ENCODE results near the gene FER. TPM values are rescaled to one million over a fixed set of nuclear protein-coding genes. Genes with fewer than 3 reads are reported as not detected.

Gene FER
- polyA plus RNA-seq, 1 of the 3 experiments (the other 2 are of a cell fraction), result 1.8 TPM

DNA sequence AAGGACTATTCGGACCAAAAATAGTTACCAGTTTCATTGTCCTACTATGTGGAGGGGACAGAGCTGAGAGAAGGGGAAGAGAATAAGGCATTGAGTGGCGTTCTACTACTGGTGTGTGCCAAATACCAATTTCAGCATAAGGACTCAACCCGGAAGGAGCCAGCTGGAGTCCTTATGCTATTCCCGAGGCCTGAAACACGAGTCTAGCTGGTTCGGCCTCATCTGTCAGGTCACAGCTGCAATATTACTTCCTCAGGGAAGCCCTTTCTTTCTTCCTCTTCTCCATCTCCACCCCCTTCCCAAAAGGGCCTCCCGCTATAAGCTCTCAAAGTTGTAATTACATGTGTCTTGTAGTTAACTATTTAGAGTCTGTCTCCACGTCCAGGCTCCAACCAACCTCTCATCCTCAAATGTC lies 20.5 kb upstream of the FER start:
- TF ChIP-seq, protein P1, sequence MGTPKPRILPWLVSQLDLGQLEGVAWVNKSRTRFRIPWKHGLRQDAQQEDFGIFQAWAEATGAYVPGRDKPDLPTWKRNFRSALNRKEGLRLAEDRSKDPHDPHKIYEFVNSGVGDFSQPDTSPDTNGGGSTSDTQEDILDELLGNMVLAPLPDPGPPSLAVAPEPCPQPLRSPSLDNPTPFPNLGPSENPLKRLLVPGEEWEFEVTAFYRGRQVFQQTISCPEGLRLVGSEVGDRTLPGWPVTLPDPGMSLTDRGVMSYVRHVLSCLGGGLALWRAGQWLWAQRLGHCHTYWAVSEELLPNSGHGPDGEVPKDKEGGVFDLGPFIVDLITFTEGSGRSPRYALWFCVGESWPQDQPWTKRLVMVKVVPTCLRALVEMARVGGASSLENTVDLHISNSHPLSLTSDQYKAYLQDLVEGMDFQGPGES (IDR thresholded peaks at IDR 0.05; ENCODE audit: low read depth, low read length), result no peak
- TF ChIP-seq NFIC (IDR thresholded peaks at IDR 0.05; ENCODE audit: borderline replicate concordance), result no peak
- no peak for TF ChIP-seq RXRA (IDR thresholded peaks at IDR 0.05; ENCODE audit: borderline replicate concordance, low read depth)
- TF ChIP-seq SIN3A (IDR thresholded peaks at IDR 0.05; ENCODE audit: borderline replicate concordance, low read depth, low read length), result no peak
- no peak for TF ChIP-seq MXI1 (IDR thresholded peaks at IDR 0.05; ENCODE audit: low read depth, low read length)
- TF ChIP-seq JUND (IDR thresholded peaks at IDR 0.05), result no peak
- no peak for TF ChIP-seq MEF2A (IDR thresholded peaks at IDR 0.05; ENCODE audit: borderline replicate concordance, low read depth)
- no peak for TF ChIP-seq NRF1 (IDR thresholded peaks at IDR 0.05; ENCODE audit: low read depth, low read length)
- Histone ChIP-seq H3K9me3 (no peaks in the 10 kb centered on the region), H3K27me3 (ENCODE audit: insufficient read depth) (no peaks in the 10 kb centered on the region), H3K4me1 (ENCODE audit: control insufficient read depth in 1 of 2, insufficient read depth in 2 of 2, low read depth in 1 of 2, low read length in 1 of 2) (peaks cover 6 to 13% of the 10 kb centered on the region in 2 experiments; a peak in 3 of 4 replicates), H3K4me3 (ENCODE audit: low read depth in 2 of 2, low read length in 1 of 2) (peak overlapping the region; percentile 77 to 83), H3K79me2 (ENCODE audit: insufficient read depth) (no peaks in the 10 kb centered on the region), H4K20me1 (ENCODE audit: insufficient read depth) (no peaks in the 10 kb centered on the region), H2AFZ (ENCODE audit: low read depth) (peak overlapping the region; percentile 83), H3F3A (replicated peaks; ENCODE audit: insufficient read depth) (peaks cover 3% of the 10 kb centered on the region), H3K36me3 (replicated peaks in 1 of 2; ENCODE audit: control insufficient read depth in 1 of 2, insufficient read depth in 2 of 2, low read length in 1 of 2) (no peaks in the 10 kb centered on the region), H3K4me2 (peak overlapping the region; percentile 86), H3K9ac (peak overlapping the region; percentile 80; the same call in 1 of the 2 replicates), H3K9me2 (no peaks in the 10 kb centered on the region), H3K27ac (ENCODE audit: low read depth in 2 of 2, low read length in 1 of 2) (peak overlapping the region in 1 of 2 experiments; percentile 71; a peak in 3 of 4 replicates)
- CTCF ChIA-PET, result interaction anchor here (0.9 to 2.0 kb wide), 5 partner anchors 10 to 85 kb away, joined by 3 to 10 read pairs (median 3); no protein-coding TSS in a partner anchor
- POLR2A ChIA-PET, result interaction anchor here (0.7 to 3.0 kb wide), 7 partner anchors 13 to 743 kb away, joined by 3 to 24 read pairs (median 3); partner anchors contain the start of genes FER and PJA2
- no peak for DNase-seq
- WGBS (ENCODE audit: low lambda C conversion rate), result 75% methylated on average over 8 of the region's 8 CpGs

DNA sequence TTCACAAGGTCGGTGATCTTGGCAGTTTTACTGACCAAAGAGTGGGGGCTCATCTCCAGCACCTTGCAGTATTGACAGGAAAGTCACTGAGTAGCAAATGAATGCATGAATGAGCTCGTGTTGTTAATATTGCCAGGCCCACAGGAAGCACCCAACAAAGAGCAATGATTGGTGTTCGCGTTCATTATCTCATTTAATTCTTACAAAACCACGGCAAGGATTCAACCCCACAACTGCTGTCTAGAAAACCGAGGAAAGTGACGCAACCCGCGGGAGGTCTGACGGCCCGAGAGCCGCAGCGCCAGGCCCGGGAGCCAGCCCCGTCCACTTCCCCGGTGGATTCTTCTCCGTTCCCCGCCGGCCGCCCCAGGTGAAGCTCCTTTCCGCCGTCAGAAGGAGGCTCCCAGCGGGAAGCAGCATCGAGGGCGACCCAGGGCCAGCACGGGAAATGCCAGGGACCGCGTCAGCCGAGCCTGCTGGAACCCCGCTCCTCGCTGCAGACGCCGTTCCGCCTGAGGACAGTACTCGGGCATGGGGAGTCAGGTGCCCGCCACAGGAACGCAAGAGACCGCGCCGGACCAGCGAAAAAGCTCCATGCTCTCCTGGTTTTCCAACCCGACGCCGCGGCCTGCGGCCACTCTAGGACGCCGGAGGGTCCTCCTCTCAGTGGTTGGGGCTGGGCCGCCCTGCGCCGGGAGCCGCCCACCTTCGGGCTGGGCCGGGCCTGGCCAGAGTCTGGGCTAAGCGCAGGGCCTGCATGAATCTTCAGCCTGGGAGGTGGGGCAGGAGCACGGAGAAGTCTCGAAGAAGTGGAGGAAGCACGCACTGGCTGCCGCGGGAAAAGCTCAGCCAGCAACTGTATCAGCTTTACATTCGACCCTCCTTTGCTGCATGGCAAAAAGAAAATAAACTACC lies 19.8 kb upstream of the FER start:
- CTCF ChIA-PET, result interaction anchor here (0.7 to 2.0 kb wide), 8 partner anchors 10 to 468 kb away, joined by 3 to 10 read pairs (median 3); no protein-coding TSS in a partner anchor
- TF ChIP-seq NFIC (IDR thresholded peaks at IDR 0.05; ENCODE audit: borderline replicate concordance), result no peak; the same call in 1 of the 2 replicates
- TF ChIP-seq TEAD4 (IDR thresholded peaks at IDR 0.05; ENCODE audit: borderline replicate concordance, insufficient read depth), result 0 out of 2 replicates have a peak, but pooled peaks have one; percentile 47
- TF ChIP-seq POLR2AphosphoS5 (IDR thresholded peaks at IDR 0.05; ENCODE audit: low read depth, low read length), result peak; percentile 91
- TF ChIP-seq SIN3A (IDR thresholded peaks at IDR 0.05; ENCODE audit: borderline replicate concordance, low read depth, low read length), result peak; percentile 82; the same call in 1 of the 2 replicates
- no peak for TF ChIP-seq JUND (IDR thresholded peaks at IDR 0.05)
- TF ChIP-seq, protein P2, sequence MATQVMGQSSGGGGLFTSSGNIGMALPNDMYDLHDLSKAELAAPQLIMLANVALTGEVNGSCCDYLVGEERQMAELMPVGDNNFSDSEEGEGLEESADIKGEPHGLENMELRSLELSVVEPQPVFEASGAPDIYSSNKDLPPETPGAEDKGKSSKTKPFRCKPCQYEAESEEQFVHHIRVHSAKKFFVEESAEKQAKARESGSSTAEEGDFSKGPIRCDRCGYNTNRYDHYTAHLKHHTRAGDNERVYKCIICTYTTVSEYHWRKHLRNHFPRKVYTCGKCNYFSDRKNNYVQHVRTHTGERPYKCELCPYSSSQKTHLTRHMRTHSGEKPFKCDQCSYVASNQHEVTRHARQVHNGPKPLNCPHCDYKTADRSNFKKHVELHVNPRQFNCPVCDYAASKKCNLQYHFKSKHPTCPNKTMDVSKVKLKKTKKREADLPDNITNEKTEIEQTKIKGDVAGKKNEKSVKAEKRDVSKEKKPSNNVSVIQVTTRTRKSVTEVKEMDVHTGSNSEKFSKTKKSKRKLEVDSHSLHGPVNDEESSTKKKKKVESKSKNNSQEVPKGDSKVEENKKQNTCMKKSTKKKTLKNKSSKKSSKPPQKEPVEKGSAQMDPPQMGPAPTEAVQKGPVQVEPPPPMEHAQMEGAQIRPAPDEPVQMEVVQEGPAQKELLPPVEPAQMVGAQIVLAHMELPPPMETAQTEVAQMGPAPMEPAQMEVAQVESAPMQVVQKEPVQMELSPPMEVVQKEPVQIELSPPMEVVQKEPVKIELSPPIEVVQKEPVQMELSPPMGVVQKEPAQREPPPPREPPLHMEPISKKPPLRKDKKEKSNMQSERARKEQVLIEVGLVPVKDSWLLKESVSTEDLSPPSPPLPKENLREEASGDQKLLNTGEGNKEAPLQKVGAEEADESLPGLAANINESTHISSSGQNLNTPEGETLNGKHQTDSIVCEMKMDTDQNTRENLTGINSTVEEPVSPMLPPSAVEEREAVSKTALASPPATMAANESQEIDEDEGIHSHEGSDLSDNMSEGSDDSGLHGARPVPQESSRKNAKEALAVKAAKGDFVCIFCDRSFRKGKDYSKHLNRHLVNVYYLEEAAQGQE (IDR thresholded peaks at IDR 0.05; ENCODE audit: low read depth, low read length), result peak; percentile 41; the same call in 1 of the 2 replicates
- peak; percentile 61 for TF ChIP-seq MXI1 (IDR thresholded peaks at IDR 0.05; ENCODE audit: low read depth, low read length)
- TF ChIP-seq TAF1 (IDR thresholded peaks at IDR 0.05; ENCODE audit: borderline replicate concordance, low read depth, low read length), result peak; percentile 95
- no peak; the same call in 1 of the 2 replicates for TF ChIP-seq FOXJ3 (CRISPR knock-in tag; IDR thresholded peaks at IDR 0.05)
- TF ChIP-seq, protein P3, sequence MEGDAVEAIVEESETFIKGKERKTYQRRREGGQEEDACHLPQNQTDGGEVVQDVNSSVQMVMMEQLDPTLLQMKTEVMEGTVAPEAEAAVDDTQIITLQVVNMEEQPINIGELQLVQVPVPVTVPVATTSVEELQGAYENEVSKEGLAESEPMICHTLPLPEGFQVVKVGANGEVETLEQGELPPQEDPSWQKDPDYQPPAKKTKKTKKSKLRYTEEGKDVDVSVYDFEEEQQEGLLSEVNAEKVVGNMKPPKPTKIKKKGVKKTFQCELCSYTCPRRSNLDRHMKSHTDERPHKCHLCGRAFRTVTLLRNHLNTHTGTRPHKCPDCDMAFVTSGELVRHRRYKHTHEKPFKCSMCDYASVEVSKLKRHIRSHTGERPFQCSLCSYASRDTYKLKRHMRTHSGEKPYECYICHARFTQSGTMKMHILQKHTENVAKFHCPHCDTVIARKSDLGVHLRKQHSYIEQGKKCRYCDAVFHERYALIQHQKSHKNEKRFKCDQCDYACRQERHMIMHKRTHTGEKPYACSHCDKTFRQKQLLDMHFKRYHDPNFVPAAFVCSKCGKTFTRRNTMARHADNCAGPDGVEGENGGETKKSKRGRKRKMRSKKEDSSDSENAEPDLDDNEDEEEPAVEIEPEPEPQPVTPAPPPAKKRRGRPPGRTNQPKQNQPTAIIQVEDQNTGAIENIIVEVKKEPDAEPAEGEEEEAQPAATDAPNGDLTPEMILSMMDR (IDR thresholded peaks at IDR 0.05), result no peak
- peak; percentile 66 for TF ChIP-seq CHD2 (IDR thresholded peaks at IDR 0.05; ENCODE audit: low read length, partially characterized antibody)
- TF ChIP-seq NRF1 (IDR thresholded peaks at IDR 0.05; ENCODE audit: low read depth, low read length), result peak; percentile 48; the same call in 1 of the 2 replicates
- TF ChIP-seq EP300 (IDR thresholded peaks at IDR 0.05; ENCODE audit: borderline replicate concordance in 1 of 2, low read depth in 1 of 2, low read length in 1 of 2), result peak in 1 of 2 experiments; percentile 24; a peak in 1 of 4 replicates

More for the DNA sequence above, 19.8 kb upstream of the FER start:
- H3K4me1 ChIP-seq (ENCODE audit: control insufficient read depth in 1 of 2, insufficient read depth in 2 of 2, low read depth in 1 of 2, low read length in 1 of 2), result peaks cover 6 to 13% of the 10 kb centered on the region in 2 experiments; a peak in 3 of 4 replicates
- H3K27ac ChIP-seq (ENCODE audit: low read depth in 2 of 2, low read length in 1 of 2), result peak overlapping the region; percentile 71 to 92
- peak overlapping the region; percentile 98 for H2AFZ ChIP-seq (ENCODE audit: low read depth)
- no peaks in the 10 kb centered on the region for H3K9me2 ChIP-seq
- H3K9ac ChIP-seq, result peak overlapping the region; percentile 80
- peak overlapping the region; percentile 86 for H3K4me2 ChIP-seq
- 2% methylated on average over 17 of the region's 61 CpGs for WGBS (ENCODE audit: low lambda C conversion rate)
- DNase-seq, result peak; percentile 94
- POLR2A ChIA-PET, result interaction anchor here (0.7 to 3.0 kb wide), 11 partner anchors 9 to 742 kb away, joined by 3 to 24 read pairs (median 4); partner anchors contain the start of genes FER and PJA2
- H4K20me1 ChIP-seq (ENCODE audit: insufficient read depth), result no peaks in the 10 kb centered on the region
- H3F3A ChIP-seq (replicated peaks; ENCODE audit: insufficient read depth), result peaks cover 3% of the 10 kb centered on the region
- H3K79me2 ChIP-seq (ENCODE audit: insufficient read depth), result no peaks in the 10 kb centered on the region
- H3K36me3 ChIP-seq (replicated peaks in 1 of 2; ENCODE audit: control insufficient read depth in 1 of 2, insufficient read depth in 2 of 2, low read length in 1 of 2), result no peaks in the 10 kb centered on the region
- no peaks in the 10 kb centered on the region for H3K27me3 ChIP-seq (ENCODE audit: insufficient read depth)
- H3K9me3 ChIP-seq, result no peaks in the 10 kb centered on the region
- H3K4me3 ChIP-seq (ENCODE audit: low read depth in 2 of 2, low read length in 1 of 2), result peak overlapping the region; percentile 77 to 83
